ENCODE measurements around the gene METTL23.
A peak's percentile ranks its signal among the peaks of the same experiment; 100 is the strongest.
"Not testable (repeated sequence)": the region's sequence is repeated elsewhere in the genome, so short reads cannot be mapped to it uniquely, and the experiment has no call there.

The METTL23 gene

GRCh38 chr17:76702941-76703637 lies 23.6 kb upstream of the METTL23 start:
- H3K4me1 Mint-ChIP-seq = peaks cover 58% of the 10 kb centered on the region
- TF ChIP-seq, protein P1, sequence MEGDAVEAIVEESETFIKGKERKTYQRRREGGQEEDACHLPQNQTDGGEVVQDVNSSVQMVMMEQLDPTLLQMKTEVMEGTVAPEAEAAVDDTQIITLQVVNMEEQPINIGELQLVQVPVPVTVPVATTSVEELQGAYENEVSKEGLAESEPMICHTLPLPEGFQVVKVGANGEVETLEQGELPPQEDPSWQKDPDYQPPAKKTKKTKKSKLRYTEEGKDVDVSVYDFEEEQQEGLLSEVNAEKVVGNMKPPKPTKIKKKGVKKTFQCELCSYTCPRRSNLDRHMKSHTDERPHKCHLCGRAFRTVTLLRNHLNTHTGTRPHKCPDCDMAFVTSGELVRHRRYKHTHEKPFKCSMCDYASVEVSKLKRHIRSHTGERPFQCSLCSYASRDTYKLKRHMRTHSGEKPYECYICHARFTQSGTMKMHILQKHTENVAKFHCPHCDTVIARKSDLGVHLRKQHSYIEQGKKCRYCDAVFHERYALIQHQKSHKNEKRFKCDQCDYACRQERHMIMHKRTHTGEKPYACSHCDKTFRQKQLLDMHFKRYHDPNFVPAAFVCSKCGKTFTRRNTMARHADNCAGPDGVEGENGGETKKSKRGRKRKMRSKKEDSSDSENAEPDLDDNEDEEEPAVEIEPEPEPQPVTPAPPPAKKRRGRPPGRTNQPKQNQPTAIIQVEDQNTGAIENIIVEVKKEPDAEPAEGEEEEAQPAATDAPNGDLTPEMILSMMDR (IDR thresholded peaks at IDR 0.05; ENCODE audit: unreplicated experiment in 3 of 3) = no peak
- peak overlapping the region in 1 of 3 experiments; percentile 42 for H3K4me3 Mint-ChIP-seq
- no peaks in the 10 kb centered on the region for H3K9me3 Mint-ChIP-seq
- no peaks in the 10 kb centered on the region for H3K27me3 Mint-ChIP-seq (ENCODE audit: low read depth)
- H3K36me3 Mint-ChIP-seq (ENCODE audit: low read depth) = peaks cover 4% of the 10 kb centered on the region
- H3K27ac Mint-ChIP-seq = peak overlapping the region in 2 of 3 experiments; percentile 51 to 56

DNA sequence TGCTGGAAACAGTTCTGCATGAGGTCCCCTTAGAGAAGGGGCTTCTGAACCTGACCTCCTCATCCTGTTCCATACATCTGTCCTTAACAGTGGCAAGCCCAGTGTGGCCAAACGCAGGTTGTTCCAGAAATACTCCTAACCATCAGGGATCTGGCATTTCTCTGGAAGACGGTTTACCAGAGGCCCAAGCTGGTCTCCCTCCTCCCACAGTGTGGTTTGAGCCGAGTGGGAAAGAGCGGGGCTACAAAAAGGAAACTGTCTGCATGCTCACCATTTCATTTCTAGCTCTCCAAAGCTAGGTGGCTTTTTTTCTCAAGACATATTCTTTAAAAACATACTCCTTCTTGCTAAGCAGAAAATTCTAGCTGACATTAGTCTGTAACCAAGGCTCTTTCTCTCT lies 21.8 kb upstream of the METTL23 start:
- H3K9me3 Mint-ChIP-seq = no peaks in the 10 kb centered on the region
- H3K4me1 Mint-ChIP-seq = peaks cover 66% of the 10 kb centered on the region
- no peaks in the 10 kb centered on the region for H3K27me3 Mint-ChIP-seq (ENCODE audit: low read depth)
- peak overlapping the region; percentile 57 to 89 (median 77) for H3K27ac Mint-ChIP-seq
- peak overlapping the region in 1 of 3 experiments; percentile 25 for H3K4me3 Mint-ChIP-seq
- TF ChIP-seq, protein P1 (IDR thresholded peaks at IDR 0.05; ENCODE audit: unreplicated experiment in 3 of 3) = no peak
- H3K36me3 Mint-ChIP-seq (ENCODE audit: low read depth) = peaks cover 4% of the 10 kb centered on the region

GRCh38 chr17:76706817-76707216 lies 19.8 kb upstream of the METTL23 start:
- Mint-ChIP-seq H3K36me3 (ENCODE audit: low read depth) (peaks cover 4% of the 10 kb centered on the region), H3K4me1 (peaks cover 57% of the 10 kb centered on the region), H3K9me3 (no peaks in the 10 kb centered on the region), H3K27ac (peak overlapping the region; percentile 26 to 68 (median 51)), H3K4me3 (peak overlapping the region in 2 of 3 experiments; percentile 28 to 34), H3K27me3 (ENCODE audit: low read depth) (no peaks in the 10 kb centered on the region)
- TF ChIP-seq, protein P1 (IDR thresholded peaks at IDR 0.05; ENCODE audit: unreplicated experiment in 3 of 3) = no peak

- H3K27me3 Mint-ChIP-seq (ENCODE audit: low read depth) = no peaks in the 10 kb centered on the region
- peak overlapping the region; percentile 83 to 88 (median 87) for H3K4me3 Mint-ChIP-seq
- peak overlapping the region; percentile 80 to 97 (median 92) for H3K27ac Mint-ChIP-seq
- no peaks in the 10 kb centered on the region for H3K9me3 Mint-ChIP-seq
- TF ChIP-seq, protein P1 (IDR thresholded peaks at IDR 0.05; ENCODE audit: unreplicated experiment in 3 of 3) = peak; percentile 18 to 48 (median 34)
- H3K4me1 Mint-ChIP-seq = peaks cover 48% of the 10 kb centered on the region
- H3K36me3 Mint-ChIP-seq (ENCODE audit: low read depth) = peaks cover 7% of the 10 kb centered on the region
Observed at GRCh38 chr17:76707985-76708807, 18.4 kb upstream of the METTL23 start.

DNA sequence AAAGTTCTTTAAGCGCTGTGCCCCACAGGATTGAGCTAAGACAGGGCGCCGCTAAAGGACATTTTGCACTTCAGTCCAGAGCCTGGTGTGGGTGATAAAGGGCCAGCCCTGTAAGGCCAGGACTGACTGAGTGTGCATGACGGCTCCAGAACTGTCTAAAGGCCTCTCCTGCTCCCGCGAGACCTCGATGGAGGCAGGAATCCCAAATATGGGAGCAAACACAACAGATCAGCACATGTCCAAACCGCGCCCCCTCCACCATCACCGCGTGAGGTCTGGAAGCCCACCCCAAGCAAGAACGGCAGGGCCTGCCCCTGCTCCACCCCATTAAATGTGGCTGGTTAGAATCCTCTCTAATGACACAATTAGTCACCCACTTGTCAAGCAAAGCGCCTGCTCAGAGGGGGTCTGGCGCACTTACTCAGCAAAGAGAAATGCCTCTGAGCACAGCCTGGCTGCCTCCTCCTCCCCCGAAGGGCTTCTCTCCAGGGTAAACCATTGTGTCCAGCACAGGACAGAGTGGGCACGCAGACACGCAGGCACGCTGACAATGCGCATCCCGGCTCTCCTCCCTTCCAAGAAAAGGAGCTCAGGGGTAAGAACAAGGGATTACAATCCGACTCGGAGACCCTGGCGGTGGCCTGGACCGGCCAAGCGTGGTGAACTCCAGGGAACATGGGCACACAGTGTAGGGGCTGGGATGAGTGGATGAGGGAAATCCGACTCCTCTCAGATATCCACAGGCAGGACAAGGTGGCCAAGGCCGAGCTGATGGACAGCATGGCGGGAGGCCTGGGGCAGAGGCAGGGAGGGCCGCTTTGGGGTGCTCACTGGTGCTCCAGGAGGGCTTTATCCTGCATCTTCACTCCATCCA lies 17.3 kb upstream of the METTL23 start:
- Mint-ChIP-seq H3K4me3 (peak overlapping the region; percentile 83 to 88 (median 87)), H3K4me1 (peaks cover 48% of the 10 kb centered on the region), H3K27ac (peak overlapping the region; percentile 80 to 97 (median 92)), H3K9me3 (no peaks in the 10 kb centered on the region), H3K36me3 (ENCODE audit: low read depth) (peaks cover 18% of the 10 kb centered on the region), H3K27me3 (ENCODE audit: low read depth) (no peaks in the 10 kb centered on the region)
- TF ChIP-seq, protein P1 (IDR thresholded peaks at IDR 0.05; ENCODE audit: unreplicated experiment in 3 of 3) = no peak

DNA sequence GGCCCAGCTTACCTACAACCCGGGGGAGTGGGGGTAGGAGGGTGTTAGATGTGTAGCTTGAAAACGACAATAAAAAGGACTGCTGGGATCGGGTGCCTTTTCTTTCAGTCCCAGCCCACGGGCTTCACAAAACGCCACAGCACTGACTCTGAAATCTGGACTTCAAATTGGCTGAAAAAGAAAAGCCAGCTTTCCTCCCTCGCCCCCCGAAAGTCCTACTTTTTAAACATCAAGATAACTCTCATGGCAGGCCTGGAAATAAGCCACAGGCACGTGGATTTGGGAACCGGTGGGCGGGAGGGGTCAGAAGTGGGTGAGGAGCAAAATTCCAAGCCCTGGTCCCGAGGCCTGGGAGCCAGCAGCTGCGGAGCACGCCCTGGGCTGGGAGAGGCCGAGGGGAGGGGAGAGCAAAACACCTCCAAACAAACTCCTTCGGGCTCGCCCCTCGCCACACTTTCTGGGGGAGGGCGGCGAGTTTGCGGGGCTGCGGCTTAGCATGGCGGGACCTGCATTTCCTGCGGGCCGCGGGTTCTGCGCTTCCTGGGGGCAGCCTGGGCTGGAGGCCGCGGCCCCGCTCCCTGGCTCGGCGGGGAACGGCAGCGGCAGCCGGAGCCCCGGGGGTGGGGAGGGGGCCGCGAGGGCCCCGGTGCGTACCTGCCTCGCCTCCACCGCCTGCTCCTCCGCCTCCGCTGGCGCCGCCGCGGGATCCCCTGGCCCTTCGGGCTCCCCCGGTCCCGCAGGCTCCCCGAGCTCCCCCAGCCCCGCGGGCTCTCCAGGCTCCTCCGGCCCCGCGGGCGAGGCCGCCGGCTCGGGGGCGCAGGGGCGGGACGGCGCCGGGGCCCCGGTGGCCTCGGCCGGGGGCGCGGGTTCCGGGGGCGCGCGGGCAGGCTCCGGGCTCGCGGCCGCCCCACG lies 16.4 kb upstream of the METTL23 start:
- H3K27ac Mint-ChIP-seq = peak overlapping the region; percentile 80 to 97 (median 92)
- H3K4me3 Mint-ChIP-seq = peak overlapping the region; percentile 83 to 88 (median 87)
- H3K36me3 Mint-ChIP-seq (ENCODE audit: low read depth) = peaks cover 24% of the 10 kb centered on the region
- H3K9me3 Mint-ChIP-seq; H3K27me3 Mint-ChIP-seq (ENCODE audit: low read depth): not testable (repeated sequence)
- peaks cover 47% of the 10 kb centered on the region for H3K4me1 Mint-ChIP-seq
